ENCODE measurements around the gene EPHB2.

Gene EPHB2

GRCh38 chr1:22962558-22962957 lies 251.9 kb downstream of the EPHB2 start:
- DNase-seq, result no peak

- no peak for DNase-seq
Observed at GRCh38 chr1:22963044-22963677, 252.5 kb downstream of the EPHB2 start.

GRCh38 chr1:22966309-22966708 lies 255.7 kb downstream of the EPHB2 start:
- no peak for DNase-seq

- DNase-seq, result no peak
Observed at GRCh38 chr1:22967833-22968232, 257.2 kb downstream of the EPHB2 start.

GRCh38 chr1:22969304-22969709 lies 258.7 kb downstream of the EPHB2 start:
- no peak for DNase-seq

DNA sequence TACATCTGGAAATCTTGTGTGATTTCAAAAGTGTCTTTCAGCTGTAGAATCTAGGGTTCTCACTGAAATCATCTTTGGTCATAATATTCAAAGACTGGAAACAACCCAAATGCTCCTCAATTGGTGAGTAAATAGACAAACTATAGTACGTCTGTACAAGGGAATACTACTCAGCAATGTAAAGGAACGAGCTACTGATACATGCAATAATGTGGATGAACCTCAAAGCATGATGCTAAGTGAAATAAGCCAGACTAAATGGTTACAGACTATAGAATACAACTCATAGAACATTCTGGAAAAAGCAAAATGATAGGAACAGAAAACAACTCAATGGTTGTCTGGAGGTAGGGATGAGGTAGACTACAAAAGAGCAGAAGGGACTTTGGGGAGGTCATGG lies 259.5 kb downstream of the EPHB2 start:
- no peak for DNase-seq

Data from CD4-positive, alpha-beta T cell treated with Interleukin-17A for 4 hours (primary cell).